Panc1 (cell line): Measurements from ENCODE around the gene MN1. TPM values are rescaled to one million over a fixed set of nuclear protein-coding genes. Genes with fewer than 3 reads are reported as not detected.

Experiments used
- ATAC-seq: fragments of 200-7000 bp; cut with Tn5 transposase; 2 replicates; pipeline ENCODE4 v1.9.1; 2020; ENCODE audit warnings: mild to moderate bottlenecking, moderate library complexity
- BruUV-seq: library from RNA; stranded (reverse); fragments of 400-500 nt; replicated peaks from 2 replicates; lab custom pipeline; 2021; lab: Mats Ljungman, UMichigan
- CTCF ChIA-PET: fragments of 300-600 bp; sonication (Branson Sonifier 250); formaldehyde crosslinking; loops from one replicate; lab custom pipeline; 2022; ENCODE audit warnings: antibody characterized with exemption; lab: Charles Lee
- POLR2A ChIA-PET: fragments of 300-600 bp; sonication (Branson Sonifier 250); formaldehyde crosslinking; loops from one replicate; lab custom pipeline; 2022; ENCODE audit warnings: antibody characterized with exemption; lab: Charles Lee
- DNase-seq: peaks from one replicate; pipeline ENCODE4 v3.0.0-alpha.2; 2010; ENCODE audit warnings: low read depth, low spot score
- H3K27ac ChIP-seq: 2 replicates; pipeline ENCODE4 v1.5.1; 2011; ENCODE audit warnings: mild to moderate bottlenecking, low read length, inconsistent platforms
- H3K27me3 ChIP-seq: fragments of 200-500 bp; sonication (Bioruptor generic); 2 replicates; pipeline ENCODE4 v1.6.0; 2014; ENCODE audit warnings: low read length, inconsistent platforms; ENCODE audit not compliant: control insufficient read depth, insufficient read depth
- H3K36me3 ChIP-seq: fragments of 200-500 bp; sonication (Bioruptor generic); 2 replicates; pipeline ENCODE4 v1.5.1; 2014; ENCODE audit warnings: inconsistent platforms, mild to moderate bottlenecking, low read length, moderate library complexity; ENCODE audit not compliant: control insufficient read depth, insufficient read depth
- H3K4me1 ChIP-seq: 2 replicates; pipeline ENCODE4 v1.5.1; 2011; ENCODE audit warnings: inconsistent platforms, mild to moderate bottlenecking, low read length, moderate library complexity; ENCODE audit not compliant: control insufficient read depth, insufficient read depth
- H3K4me3 ChIP-seq, 2 experiments: 2 replicates each; pipeline ENCODE4 v1.5.1; 2011 to 2012; ENCODE audit warnings: low read depth in 2 of 2, low read length in 2 of 2, mild to moderate bottlenecking in 2 of 2, inconsistent platforms in 1 of 2, moderate library complexity in 1 of 2
- H3K9me3 ChIP-seq: fragments of 200-500 bp; sonication (Bioruptor generic); 2 replicates; pipeline ENCODE4 v1.5.1; 2014; ENCODE audit warnings: low read depth, mild to moderate bottlenecking, inconsistent platforms, low read length, moderate library complexity; ENCODE audit not compliant: control insufficient read depth, insufficient read depth
- POLR2AphosphoS5 ChIP-seq: IDR thresholded peaks from 2 replicates; pipeline ENCODE4 v1.6.1; 2012; ENCODE audit warnings: mild to moderate bottlenecking, low read depth, low read length, moderate library complexity
- SIN3A ChIP-seq: IDR thresholded peaks from 2 replicates; pipeline ENCODE4 v1.6.1; 2012; ENCODE audit warnings: low read depth, mild to moderate bottlenecking, low read length, moderate library complexity, borderline replicate concordance; ENCODE audit not compliant: insufficient read depth
- TCF7L2 ChIP-seq: IDR thresholded peaks from 2 replicates; pipeline ENCODE4 v1.6.1; 2011; ENCODE audit warnings: mild to moderate bottlenecking, low read depth, low read length, inconsistent platforms
- in situ Hi-C: cut with HindIII; loops from 2 replicates; pipeline ENCODE4 v1.10.0; 2016; ENCODE audit warnings: low sequenced_read_pairs, low pct_unique_long_range_greater_than_20kb
- intact Hi-C: fragments of 100-400 bp; cut with micrococcal nuclease; formaldehyde crosslinking; loops from one replicate; pipeline ENCODE4 v1.10.0; 2022; ENCODE audit not compliant: unreplicated experiment
- total RNA-seq: library from RNA; stranded (reverse); gene quantifications from one replicate; pipeline ENCODE4 v1.2.1, GENCODE V29; 2021; ENCODE audit not compliant: unreplicated experiment
- TF ChIP-seq, protein P1 (sequence below): fragments of 450-650 bp; IDR thresholded peaks from 2 replicates; pipeline ENCODE4 v1.5.1; 2017; ENCODE audit warnings: mild to moderate bottlenecking
- TF ChIP-seq, protein P2 (sequence below), 2 experiments: IDR thresholded peaks; 2 replicates each; pipeline ENCODE4 v1.6.1; 2011 to 2012; ENCODE audit warnings: low read depth in 2 of 2, control low read depth in 1 of 2, low read length in 1 of 2, mild to moderate bottlenecking in 1 of 2, moderate library complexity in 1 of 2; ENCODE audit not compliant: insufficient read depth in 1 of 2

The MN1 gene
- total RNA-seq, 1 experiment from 2014 or later = 0.51 TPM

DNA sequence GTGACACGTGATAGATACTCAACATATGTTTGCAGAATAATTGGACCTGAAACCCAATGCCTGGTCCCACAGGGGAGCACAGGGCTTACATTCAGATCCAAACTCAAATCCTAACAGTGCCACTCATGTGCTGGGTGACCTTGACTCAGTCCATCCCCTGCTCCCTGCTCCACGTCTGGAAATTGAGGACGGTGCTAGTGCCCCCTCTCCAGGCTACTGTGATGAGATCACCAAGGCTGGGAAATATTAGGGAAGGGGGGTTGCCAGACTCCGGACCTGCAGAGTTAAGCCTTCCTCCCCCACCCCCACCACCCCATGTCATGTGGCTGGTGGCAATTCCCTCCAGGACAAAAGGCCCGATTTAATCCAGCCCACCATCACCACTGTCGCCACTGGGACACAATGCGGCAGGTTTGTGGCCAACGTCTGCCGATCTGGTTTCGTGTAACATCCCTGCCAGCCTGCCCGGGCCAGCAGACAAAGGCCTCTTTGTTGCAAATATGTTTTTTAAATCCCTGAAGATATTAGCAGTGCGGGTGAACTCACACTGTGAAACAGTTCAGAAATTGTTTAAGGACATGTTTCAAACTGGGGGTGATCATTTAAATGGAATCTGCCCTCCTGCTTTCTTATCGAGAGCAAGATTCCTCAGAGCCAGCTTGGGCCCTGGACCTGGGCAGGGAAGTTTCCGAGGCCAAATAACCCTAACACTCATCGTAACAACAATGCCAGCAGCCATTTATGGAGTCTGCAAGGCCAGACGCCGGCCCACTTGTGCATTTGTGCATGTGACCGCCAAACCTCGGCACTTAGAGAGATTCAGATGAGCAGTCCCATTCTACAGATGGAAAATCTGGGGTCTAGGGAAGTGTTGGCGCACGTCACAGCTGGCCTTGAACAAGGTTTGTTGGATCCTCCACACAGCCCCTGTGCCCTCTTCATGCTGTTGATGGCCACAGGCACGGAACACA is 19.6 kb upstream of the MN1 start:
- no peaks in the 10 kb centered on the region for H3K4me1 ChIP-seq
- ChIA-PET CTCF (no interaction called here), POLR2A (no interaction called here)
- no peaks in the 10 kb centered on the region for H3K9me3 ChIP-seq
- in situ Hi-C loops = no loop called here
- BruUV-seq = no TSS peak
- ATAC-seq (no peak), DNase-seq (no peak)
- H3K36me3 ChIP-seq = no peaks in the 10 kb centered on the region
- intact Hi-C loops = no loop called here
- H3K27ac ChIP-seq = no peak overlapping the region
- TF ChIP-seq SIN3A (no peak), POLR2AphosphoS5 (no peak), TCF7L2 (no peak)
- TF ChIP-seq, protein P1, sequence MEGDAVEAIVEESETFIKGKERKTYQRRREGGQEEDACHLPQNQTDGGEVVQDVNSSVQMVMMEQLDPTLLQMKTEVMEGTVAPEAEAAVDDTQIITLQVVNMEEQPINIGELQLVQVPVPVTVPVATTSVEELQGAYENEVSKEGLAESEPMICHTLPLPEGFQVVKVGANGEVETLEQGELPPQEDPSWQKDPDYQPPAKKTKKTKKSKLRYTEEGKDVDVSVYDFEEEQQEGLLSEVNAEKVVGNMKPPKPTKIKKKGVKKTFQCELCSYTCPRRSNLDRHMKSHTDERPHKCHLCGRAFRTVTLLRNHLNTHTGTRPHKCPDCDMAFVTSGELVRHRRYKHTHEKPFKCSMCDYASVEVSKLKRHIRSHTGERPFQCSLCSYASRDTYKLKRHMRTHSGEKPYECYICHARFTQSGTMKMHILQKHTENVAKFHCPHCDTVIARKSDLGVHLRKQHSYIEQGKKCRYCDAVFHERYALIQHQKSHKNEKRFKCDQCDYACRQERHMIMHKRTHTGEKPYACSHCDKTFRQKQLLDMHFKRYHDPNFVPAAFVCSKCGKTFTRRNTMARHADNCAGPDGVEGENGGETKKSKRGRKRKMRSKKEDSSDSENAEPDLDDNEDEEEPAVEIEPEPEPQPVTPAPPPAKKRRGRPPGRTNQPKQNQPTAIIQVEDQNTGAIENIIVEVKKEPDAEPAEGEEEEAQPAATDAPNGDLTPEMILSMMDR = no peak
- no peaks in the 10 kb centered on the region for H3K27me3 ChIP-seq
- no peak overlapping the region for H3K4me3 ChIP-seq

DNA sequence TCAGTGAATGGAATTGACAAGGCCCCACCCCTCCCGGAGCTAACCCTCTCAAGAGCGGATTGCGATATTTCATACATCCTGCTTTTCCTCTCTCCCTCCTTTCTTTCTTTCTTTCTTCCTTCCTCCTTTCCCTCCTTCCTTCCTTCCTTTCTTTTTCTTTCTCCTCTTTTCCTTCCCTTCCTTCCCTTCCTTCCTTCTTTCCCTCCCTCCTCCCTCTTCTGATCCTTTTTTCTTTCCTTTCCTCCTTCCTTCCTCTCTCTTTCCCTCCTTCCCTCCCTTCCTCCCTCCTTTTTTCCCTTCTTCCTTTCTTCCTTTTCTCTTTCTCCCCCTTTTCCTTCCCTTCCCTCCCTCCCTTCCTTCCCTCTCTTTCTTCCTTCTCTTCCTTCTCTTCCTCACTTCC is 15.0 kb upstream of the MN1 start:
- Histone ChIP-seq H3K4me1 (no peaks in the 10 kb centered on the region), H3K36me3 (no peaks in the 10 kb centered on the region), H3K9me3 (no peaks in the 10 kb centered on the region), H3K27ac (no peak overlapping the region), H3K27me3 (no peaks in the 10 kb centered on the region), H3K4me3 (no peak overlapping the region)
- intact Hi-C loops (no loop called here), in situ Hi-C loops (no loop called here)
- ChIA-PET POLR2A (no interaction called here), CTCF (no interaction called here)
- DNase-seq (no peak), ATAC-seq (no peak)
- TF ChIP-seq, protein P1 = no peak
- no peak for TF ChIP-seq TCF7L2
- TF ChIP-seq SIN3A = no peak
- TF ChIP-seq POLR2AphosphoS5 = no peak
- TF ChIP-seq, protein P2, sequence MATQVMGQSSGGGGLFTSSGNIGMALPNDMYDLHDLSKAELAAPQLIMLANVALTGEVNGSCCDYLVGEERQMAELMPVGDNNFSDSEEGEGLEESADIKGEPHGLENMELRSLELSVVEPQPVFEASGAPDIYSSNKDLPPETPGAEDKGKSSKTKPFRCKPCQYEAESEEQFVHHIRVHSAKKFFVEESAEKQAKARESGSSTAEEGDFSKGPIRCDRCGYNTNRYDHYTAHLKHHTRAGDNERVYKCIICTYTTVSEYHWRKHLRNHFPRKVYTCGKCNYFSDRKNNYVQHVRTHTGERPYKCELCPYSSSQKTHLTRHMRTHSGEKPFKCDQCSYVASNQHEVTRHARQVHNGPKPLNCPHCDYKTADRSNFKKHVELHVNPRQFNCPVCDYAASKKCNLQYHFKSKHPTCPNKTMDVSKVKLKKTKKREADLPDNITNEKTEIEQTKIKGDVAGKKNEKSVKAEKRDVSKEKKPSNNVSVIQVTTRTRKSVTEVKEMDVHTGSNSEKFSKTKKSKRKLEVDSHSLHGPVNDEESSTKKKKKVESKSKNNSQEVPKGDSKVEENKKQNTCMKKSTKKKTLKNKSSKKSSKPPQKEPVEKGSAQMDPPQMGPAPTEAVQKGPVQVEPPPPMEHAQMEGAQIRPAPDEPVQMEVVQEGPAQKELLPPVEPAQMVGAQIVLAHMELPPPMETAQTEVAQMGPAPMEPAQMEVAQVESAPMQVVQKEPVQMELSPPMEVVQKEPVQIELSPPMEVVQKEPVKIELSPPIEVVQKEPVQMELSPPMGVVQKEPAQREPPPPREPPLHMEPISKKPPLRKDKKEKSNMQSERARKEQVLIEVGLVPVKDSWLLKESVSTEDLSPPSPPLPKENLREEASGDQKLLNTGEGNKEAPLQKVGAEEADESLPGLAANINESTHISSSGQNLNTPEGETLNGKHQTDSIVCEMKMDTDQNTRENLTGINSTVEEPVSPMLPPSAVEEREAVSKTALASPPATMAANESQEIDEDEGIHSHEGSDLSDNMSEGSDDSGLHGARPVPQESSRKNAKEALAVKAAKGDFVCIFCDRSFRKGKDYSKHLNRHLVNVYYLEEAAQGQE (IDR thresholded peaks at IDR 0.05; ENCODE audit: insufficient read depth in 1 of 2, low read depth in 2 of 2, low read length in 1 of 2) = no peak
- no TSS peak for BruUV-seq
